Activated B cell treated with CpG ODN at 0.5 μM for 24 hours (primary cell): ENCODE results near the gene CCND2. TPM values are rescaled to one million over a fixed set of nuclear protein-coding genes. Genes with fewer than 3 reads are reported as not detected.

Experiments used
- ATAC-seq: fragments of 200-7000 bp; cut with Tn5 transposase; one replicate; pipeline ENCODE4 v1.10.0; 2021; ENCODE audit warnings: low read depth, mild to moderate bottlenecking, moderate library complexity
- CTCF ChIA-PET: fragments of 350-600 bp; sonication (Branson Sonifier 250); formaldehyde crosslinking; loops from one replicate; lab custom pipeline; 2021; ENCODE audit warnings: antibody characterized with exemption; lab: Charles Lee
- POLR2A ChIA-PET: fragments of 350-600 bp; sonication (Branson Sonifier 250); formaldehyde crosslinking; loops from one replicate; lab custom pipeline; 2021; ENCODE audit warnings: antibody characterized with exemption; lab: Charles Lee
- DNase-seq: peaks from one replicate; pipeline ENCODE4 v3.0.0; 2022
- H3K27ac Mint-ChIP-seq: one replicate; pipeline ENCODE4 v1.8.0; 2020; ENCODE audit warnings: mixed read lengths
- H3K27me3 Mint-ChIP-seq: one replicate; pipeline ENCODE4 v1.8.0; 2021; ENCODE audit warnings: mixed read lengths
- H3K36me3 Mint-ChIP-seq: one replicate; pipeline ENCODE4 v1.8.0; 2021; ENCODE audit warnings: low read depth, mixed read lengths
- H3K4me1 Mint-ChIP-seq: one replicate; pipeline ENCODE4 v1.8.0; 2021; ENCODE audit warnings: mixed read lengths
- H3K4me3 Mint-ChIP-seq: one replicate; pipeline ENCODE4 v1.8.0; 2020; ENCODE audit warnings: mild to moderate bottlenecking, mixed read lengths
- H3K9me3 Mint-ChIP-seq: one replicate; pipeline ENCODE4 v1.8.0; 2020; ENCODE audit warnings: mixed read lengths
- intact Hi-C: fragments of 100-400 bp; cut with micrococcal nuclease; formaldehyde crosslinking; loops from one replicate; pipeline ENCODE4 v1.15.1; 2024
- total RNA-seq: library from RNA; stranded (reverse); gene quantifications from 2 replicates; pipeline ENCODE4 v1.2.3, GENCODE V29; 2022
- TF ChIP-seq, protein P1 (sequence below): fragments of 200-600 bp; IDR thresholded peaks from one replicate; pipeline ENCODE4 v1.8.0; 2022; ENCODE audit warnings: antibody characterized with exemption, mild to moderate bottlenecking

Gene CCND2
- total RNA-seq, 1 donor from 2014 or later, result 237 TPM

DNA sequence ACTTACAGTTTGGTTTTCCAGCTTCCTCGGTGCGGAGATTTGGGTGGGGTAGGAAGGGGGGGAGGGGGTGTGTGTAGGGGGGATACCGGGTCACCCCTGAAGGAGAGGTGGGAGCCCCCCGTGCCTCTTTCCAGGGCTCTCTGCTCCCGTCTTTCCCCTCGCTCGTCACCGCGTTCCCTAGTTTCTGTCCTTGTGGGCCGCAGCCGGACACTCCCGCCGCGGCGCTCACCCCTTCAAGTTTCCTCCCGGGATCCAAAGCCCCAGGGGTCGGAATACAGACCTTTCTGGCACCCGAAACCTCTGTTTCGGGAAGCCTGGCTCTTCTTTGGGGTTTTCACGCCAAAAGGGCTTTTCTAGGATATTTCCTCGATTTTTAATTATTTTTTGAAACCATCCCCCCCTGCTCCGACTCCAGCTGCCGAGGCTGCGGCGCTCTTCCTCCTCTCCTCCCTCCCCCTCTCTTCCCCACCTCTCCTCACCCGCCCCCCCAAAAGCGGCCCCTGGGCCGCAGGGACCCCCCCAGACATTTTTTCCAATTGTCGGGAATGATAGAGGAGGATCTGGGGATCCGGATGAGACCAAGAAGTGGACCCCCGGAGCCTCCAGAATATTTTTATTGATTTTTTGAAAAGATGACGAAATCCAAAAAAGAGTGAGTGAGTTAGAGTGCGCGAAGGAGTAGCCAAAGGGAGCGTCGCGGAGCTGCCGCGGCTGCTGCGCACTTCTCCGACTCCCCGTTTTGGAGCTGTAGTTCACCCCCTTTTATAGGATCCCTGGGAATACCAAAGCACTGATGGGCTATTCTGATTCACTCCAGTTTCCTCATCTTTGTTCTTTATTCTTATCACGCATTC lies 1.7 kb downstream of the CCND2 start:
- Mint-ChIP-seq H3K4me1 (peaks cover 39% of the 10 kb centered on the region), H3K36me3 (peaks cover 52% of the 10 kb centered on the region)
- intact Hi-C loops, result loop anchor here (5.0 to 10.0 kb wide), 2 partner anchors 618 to 1480 kb away; partner anchors contain the start of gene FKBP4

DNA sequence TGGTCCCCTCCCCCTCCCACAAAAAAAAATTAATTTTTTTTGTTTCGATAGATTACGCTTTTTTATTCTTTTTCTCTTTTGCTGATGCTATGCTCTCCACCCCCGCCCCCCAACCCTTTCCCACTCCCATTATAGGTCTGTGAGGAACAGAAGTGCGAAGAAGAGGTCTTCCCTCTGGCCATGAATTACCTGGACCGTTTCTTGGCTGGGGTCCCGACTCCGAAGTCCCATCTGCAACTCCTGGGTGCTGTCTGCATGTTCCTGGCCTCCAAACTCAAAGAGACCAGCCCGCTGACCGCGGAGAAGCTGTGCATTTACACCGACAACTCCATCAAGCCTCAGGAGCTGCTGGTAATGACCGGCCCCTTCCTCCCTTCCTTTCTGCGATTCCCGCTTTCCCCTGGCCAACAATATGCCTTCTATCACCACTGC lies 2.3 kb downstream of the CCND2 start:
- no peak for ATAC-seq
- peaks cover 58% of the 10 kb centered on the region for H3K36me3 Mint-ChIP-seq
- H3K4me1 Mint-ChIP-seq, result peaks cover 36% of the 10 kb centered on the region
- H3K27me3 Mint-ChIP-seq, result no peaks in the 10 kb centered on the region
- no peak for DNase-seq
- TF ChIP-seq, protein P1, sequence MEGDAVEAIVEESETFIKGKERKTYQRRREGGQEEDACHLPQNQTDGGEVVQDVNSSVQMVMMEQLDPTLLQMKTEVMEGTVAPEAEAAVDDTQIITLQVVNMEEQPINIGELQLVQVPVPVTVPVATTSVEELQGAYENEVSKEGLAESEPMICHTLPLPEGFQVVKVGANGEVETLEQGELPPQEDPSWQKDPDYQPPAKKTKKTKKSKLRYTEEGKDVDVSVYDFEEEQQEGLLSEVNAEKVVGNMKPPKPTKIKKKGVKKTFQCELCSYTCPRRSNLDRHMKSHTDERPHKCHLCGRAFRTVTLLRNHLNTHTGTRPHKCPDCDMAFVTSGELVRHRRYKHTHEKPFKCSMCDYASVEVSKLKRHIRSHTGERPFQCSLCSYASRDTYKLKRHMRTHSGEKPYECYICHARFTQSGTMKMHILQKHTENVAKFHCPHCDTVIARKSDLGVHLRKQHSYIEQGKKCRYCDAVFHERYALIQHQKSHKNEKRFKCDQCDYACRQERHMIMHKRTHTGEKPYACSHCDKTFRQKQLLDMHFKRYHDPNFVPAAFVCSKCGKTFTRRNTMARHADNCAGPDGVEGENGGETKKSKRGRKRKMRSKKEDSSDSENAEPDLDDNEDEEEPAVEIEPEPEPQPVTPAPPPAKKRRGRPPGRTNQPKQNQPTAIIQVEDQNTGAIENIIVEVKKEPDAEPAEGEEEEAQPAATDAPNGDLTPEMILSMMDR, result no peak
- H3K4me3 Mint-ChIP-seq, result peak overlapping the region; percentile 91
- H3K9me3 Mint-ChIP-seq, result no peaks in the 10 kb centered on the region
- ChIA-PET CTCF (interaction anchor here (0.8 to 5.8 kb wide), 31 partner anchors 7 to 976 kb away, joined by 3 to 206 read pairs (median 7); no protein-coding TSS in a partner anchor), POLR2A (interaction anchor here (0.7 to 10.3 kb wide), 12 partner anchors 7 to 390 kb away, joined by 3 to 291 read pairs (median 14); no protein-coding TSS in a partner anchor)
- H3K27ac Mint-ChIP-seq, result peak overlapping the region; percentile 83
- intact Hi-C loops, result loop anchor here (2.0 to 10.0 kb wide), 3 partner anchors 523 to 1481 kb away; partner anchors contain the start of genes CRACR2A and FKBP4

More for the DNA sequence above, 1.7 kb downstream of the CCND2 start:
- TF ChIP-seq, protein P1, result no peak
- ChIA-PET POLR2A (interaction anchor here (0.6 to 10.3 kb wide), 18 partner anchors 58 to 402 kb away, joined by 3 to 291 read pairs (median 6); partner anchors contain the start of genes AKAP3, NDUFA9 and PARP11), CTCF (interaction anchor here (0.7 to 5.8 kb wide), 19 partner anchors 13 to 975 kb away, joined by 3 to 206 read pairs (median 7); no protein-coding TSS in a partner anchor)
- peak overlapping the region; percentile 83 for H3K27ac Mint-ChIP-seq
- no peaks in the 10 kb centered on the region for H3K27me3 Mint-ChIP-seq
- peak overlapping the region; percentile 91 for H3K4me3 Mint-ChIP-seq
- no peak for DNase-seq
- H3K9me3 Mint-ChIP-seq, result no peaks in the 10 kb centered on the region
- ATAC-seq, result no peak

DNA sequence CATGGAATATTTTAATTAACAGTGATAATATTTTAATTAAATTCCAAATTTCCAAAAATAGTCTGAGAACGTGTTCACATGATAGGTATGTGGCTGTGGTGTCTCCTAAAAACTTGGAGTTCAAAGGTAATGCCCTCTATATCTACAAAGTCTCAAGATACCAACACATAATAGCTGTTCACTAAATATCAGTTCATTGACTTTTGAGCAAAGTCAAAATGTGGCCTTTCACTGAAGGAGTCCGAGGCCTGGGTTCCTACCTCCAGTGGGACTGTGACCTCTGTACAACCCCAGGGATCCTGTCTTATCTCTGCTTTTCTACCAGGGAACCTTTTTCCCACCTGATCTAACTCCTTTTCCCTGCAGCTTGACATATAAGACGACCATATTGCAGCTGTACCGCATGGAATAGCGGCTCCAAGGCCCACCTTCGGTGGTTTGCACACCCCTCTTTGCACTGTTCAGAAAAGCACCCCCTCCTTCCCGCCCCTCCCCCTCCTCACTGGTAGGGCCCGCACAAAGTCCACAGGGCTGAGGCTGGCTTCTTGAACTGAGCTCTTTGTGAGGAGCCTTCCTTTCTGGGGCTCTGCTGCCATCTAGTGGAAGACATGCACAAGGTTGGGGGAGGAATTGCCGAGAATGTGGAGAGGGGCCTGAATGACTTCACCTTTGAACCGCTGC lies 3.1 kb downstream of the CCND2 start:
- Mint-ChIP-seq H3K9me3 (no peaks in the 10 kb centered on the region), H3K4me1 (peaks cover 34% of the 10 kb centered on the region), H3K27ac (peak overlapping the region; percentile 26), H3K27me3 (no peaks in the 10 kb centered on the region), H3K36me3 (peaks cover 63% of the 10 kb centered on the region), H3K4me3 (peak overlapping the region; percentile 91)
- POLR2A ChIA-PET, result interaction anchor here (0.5 to 10.3 kb wide), 22 partner anchors 8 to 964 kb away, joined by 3 to 291 read pairs (median 4); partner anchors contain the start of genes PARP11 and TIGAR
- peak; percentile 40 for ATAC-seq
- peak; percentile 61 for DNase-seq
- intact Hi-C loops, result loop anchor here (1.0 to 10.0 kb wide), 9 partner anchors 169 to 1482 kb away; partner anchors contain the start of genes CRACR2A and FKBP4
- CTCF ChIA-PET, result interaction anchor here (0.6 to 5.8 kb wide), 70 partner anchors 8 to 977 kb away, joined by 3 to 206 read pairs (median 5); no protein-coding TSS in a partner anchor
- TF ChIP-seq, protein P1, result peak; percentile 48

DNA sequence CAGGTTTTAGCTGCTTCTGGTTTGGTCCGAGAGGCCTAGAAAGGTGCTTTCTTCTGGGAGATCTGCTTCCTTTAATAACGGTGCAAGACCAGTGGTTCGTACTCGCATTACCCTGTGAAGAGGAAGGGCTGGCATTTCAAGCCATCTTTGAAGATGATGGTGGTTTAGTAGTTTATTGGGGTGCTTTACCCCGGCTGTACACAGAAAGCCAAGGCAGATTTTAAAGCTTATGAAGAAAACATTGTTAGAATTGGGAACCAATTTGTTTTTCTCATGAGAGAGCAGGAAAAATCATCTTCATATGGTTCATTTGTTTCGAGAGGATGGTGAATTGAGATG lies 3.6 kb downstream of the CCND2 start:
- Mint-ChIP-seq H3K4me3 (peak overlapping the region; percentile 91), H3K36me3 (peaks cover 66% of the 10 kb centered on the region), H3K27me3 (no peaks in the 10 kb centered on the region), H3K4me1 (peaks cover 34% of the 10 kb centered on the region), H3K27ac (peak overlapping the region; percentile 26), H3K9me3 (no peaks in the 10 kb centered on the region)
- no peak for DNase-seq
- no peak for ATAC-seq
- ChIA-PET CTCF (interaction anchor here (0.6 to 5.8 kb wide), 60 partner anchors 8 to 977 kb away, joined by 3 to 206 read pairs (median 5); no protein-coding TSS in a partner anchor), POLR2A (interaction anchor here (0.6 to 10.3 kb wide), 16 partner anchors 9 to 404 kb away, joined by 3 to 291 read pairs (median 5); partner anchors contain the start of genes PARP11 and TIGAR)
- intact Hi-C loops, result loop anchor here (1.0 to 10.0 kb wide), 9 partner anchors 170 to 1482 kb away; partner anchors contain the start of genes CRACR2A and FKBP4
- TF ChIP-seq, protein P1, result peak; percentile 3
